GM18498 (cell line): Measurements from ENCODE around the gene SEPTIN5.
"Not testable (repeated sequence)": the region's sequence is repeated elsewhere in the genome, so short reads cannot be mapped to it uniquely, and the experiment has no call there.

ENCODE experiments used
- ATAC-seq: cut with Tn5 transposase; IDR thresholded peaks from one replicate; pipeline ENCODE4 v1.9.1; 2021; ENCODE audit warnings: mild to moderate bottlenecking, moderate library complexity; ENCODE audit not compliant: unreplicated experiment

Gene SEPTIN5

DNA sequence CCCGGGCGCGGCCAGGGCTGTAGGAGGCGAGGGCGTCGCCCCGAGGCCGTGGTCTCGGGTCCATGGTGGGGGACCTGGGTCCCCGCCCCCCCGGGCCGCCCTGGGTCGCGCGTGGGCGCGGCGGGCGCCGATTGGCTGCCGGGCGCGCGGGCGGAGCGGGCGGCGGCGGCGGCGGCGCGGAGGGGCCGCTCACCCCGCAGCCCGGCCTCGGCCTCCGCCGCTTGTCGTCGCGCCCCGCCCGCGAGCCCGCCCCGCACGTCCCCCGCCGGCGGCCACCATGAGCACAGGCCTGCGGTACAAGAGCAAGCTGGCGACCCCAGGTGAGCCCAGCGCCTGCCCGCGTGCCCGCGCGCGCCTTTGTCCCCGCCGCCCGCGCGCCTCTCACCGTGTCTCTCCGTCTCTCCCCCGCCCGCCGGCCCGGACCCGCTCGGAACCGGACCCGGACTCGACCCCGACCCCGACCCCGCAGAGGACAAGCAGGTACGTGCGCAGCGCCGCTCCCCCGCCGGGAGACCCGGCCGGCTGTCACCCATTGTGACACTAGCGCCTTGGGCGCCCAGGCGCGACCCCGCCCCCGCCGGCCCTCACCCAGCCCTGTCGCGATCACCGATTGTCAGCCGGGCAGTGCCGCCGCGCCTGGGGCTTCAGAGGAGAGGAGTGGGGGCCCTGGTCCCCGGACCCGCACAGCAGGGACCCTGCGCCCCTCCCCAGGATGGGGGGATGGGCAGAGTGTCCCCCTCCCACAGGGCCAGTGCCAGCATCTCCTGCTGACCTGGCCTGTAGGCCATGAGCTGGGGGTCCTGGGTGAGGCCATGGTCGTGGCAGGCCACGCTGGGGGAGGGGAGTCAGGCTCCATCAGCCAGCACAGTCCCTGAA lies at the start of gene SEPTIN5:
SEPTIN5 (plus strand) TSS at position 192 of the 876 bp plus-strand sequence; CDS start at position 278, 86 bp downstream.
- no peak for ATAC-seq

DNA sequence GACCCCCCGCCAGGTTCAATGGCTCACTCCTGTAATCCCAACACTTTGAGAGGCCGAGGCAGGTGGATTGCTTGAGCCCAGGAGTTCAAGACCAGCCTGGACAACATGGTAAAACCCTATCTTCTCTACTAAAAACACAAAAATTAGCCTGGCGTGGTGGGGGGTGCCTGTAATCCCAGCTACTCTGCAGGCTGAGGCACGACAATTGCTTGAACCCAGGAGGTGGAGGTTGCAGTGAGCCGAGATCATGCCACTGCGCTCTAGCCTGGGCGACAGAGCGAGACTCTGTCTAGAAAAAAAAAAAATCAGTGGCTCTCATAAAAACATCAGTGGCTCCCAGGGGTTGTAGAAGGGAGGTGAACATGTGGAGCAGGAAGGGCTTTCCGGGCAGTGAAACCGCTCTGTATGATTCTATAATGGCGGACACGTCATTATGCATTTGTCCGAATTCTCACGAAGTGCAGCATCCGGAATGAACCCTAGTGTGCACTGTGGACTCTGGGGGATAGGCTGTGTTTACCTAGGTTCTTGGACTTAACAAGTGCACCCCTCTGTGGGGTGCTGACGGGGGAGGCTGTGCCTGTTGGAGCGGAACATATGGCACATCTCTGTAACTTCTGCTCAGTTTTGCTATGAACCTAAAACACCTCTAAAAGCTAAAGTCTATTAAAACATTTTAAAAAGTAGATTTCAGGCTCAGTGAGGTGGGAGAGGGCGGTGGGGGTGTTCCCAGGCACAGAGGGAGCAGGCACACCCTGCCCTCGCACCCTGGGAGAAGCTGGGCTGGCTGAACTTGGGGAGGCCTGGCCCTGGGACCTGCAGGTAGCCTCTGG lies 49.1 kb upstream of the SEPTIN5 start:
- ATAC-seq = no peak

DNA sequence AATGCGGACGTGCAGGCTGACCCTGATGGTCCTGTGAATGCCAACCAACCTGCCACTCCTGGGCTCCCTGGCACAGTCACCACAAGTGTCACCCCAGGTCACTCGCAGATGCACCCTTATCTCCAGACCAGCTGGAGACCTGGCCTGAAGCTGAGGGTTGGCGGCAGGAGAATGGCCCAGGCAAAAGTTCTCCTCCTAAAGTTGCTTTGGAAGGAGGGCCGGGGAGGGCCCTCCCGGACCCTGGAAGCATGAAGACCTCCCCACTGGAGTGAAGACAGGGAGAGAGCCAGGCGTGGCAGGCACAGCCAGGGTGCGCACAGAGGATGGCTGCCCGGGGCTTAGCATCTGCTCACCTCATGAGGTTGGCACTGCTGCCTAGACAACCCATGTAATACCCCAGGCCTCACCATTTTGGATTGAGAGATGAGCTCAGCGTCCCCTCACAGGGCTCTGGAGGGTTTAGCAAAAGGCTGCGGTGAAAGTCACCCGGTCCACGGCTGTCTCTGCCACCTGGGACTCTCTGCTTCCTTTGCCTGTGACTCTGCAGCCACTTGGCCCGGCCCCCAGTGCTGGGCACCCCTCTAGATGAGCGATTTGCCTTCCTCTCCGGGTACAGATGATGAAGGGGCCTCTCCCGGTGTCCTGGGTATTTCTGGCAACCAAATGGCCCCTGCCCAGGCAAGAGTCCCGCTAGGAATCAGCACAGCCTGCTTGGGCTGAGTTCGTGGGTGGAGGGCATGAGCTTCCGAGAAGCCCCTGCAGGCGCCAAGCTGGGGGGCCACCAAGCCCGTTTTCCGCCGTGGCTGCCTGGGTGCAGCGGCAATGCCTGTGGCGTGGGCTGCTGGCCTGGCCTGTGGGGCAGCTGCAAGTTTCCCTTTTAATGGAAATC lies 48.3 kb upstream of the SEPTIN5 start:
- no peak for ATAC-seq

DNA sequence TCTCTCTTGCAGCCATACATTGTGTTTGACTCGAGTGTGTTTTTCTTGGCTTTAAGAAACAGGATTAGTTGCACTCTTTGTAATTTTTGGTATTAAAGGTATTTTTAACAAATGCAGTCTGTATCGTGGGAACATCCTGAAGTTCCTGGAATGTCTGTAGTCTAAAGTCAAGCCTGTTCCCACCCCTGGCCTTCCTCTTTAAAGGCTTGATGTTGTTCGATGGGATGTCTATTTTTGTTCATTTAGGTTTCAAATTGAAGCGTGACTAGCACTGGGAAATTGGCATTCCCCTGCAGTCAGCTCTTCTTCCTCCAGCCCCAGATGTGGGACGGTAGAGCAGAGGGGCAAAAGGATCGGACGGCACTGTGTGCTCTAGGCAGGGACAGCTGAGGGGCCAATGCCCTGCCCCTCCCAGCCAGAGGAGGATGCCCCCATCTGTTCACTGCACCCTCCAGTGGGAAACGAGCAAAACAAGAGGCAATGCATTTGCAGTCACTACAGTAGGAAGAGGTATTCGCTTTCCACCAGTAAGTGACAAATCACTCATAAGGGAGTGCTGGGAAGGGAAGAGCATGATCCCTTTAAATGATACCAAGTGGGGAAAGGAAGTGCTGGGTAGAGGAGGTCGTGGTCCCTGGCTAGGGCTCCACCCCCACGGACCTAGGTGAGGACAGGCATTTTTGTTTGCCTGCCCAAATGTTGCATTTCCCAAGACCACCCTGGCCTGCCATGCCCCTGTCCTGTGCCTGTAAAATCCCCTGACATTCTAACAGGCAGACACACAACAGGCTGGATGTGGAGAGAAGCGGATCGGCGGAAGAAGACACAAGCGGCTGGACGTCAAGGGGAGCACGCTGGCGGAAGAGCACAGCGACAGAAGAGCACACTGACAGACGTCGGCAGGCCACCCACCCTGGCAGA lies 47.4 kb upstream of the SEPTIN5 start:
- no peak for ATAC-seq

DNA sequence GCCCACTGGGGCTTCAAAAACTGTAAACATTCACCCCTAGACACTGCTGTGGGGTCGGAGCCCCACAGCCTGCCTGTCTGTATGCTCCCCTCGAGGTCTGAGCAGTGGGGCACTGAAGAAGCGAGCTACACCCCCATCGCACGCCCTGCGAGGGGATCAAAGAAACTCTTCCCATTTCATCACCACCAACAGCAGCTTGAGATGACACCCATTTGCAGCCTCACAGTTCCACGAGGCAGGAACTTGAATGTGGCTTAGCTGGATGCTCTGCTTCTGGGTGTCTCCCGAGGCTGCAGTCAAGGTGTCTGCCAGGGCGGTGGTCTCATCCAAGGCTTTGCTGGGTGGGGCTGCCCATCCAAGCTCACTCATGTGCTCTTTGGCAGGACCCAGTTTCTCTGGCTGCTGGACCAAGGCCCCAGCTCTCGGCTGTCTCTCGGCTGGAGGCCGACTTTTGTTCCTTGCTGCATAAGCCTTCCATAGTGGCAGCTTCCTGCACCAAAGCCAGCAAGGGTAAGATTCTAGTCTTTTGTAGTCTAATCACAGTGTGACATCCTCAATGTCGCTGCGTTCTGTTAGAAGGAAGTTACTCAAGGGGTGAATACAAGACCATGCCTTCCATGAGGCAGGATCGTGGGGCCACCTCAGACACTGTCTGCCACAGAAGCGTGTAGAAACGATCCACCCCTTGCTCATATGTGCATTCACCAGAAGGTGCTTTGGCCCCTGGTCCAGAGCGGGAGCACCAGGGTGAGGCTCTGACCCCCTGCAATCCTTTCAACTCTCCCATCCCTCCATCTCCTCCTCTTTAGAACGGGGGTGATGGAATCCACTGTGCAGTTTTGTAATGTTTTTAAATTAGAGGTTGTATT lies 46.2 kb upstream of the SEPTIN5 start:
- ATAC-seq = no peak

DNA sequence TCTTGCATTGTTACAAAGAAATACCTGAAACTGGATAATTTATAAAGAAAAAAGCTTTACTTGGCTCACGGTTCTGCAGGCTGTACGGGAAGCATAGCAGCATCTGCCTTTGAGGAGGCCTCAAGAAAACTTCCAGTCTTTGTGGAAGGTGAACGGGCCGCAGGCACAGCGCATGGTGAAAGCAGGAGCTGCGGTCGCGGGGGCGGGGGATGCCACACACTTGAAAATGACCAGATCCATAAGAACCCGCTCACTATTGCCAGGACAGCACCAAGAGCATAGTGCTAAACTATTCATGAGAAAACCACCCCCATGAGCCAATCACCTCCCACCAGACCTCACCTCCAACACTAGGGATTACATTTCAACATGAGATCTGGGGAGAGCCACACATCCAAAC lies 45.6 kb upstream of the SEPTIN5 start:
- no peak for ATAC-seq

DNA sequence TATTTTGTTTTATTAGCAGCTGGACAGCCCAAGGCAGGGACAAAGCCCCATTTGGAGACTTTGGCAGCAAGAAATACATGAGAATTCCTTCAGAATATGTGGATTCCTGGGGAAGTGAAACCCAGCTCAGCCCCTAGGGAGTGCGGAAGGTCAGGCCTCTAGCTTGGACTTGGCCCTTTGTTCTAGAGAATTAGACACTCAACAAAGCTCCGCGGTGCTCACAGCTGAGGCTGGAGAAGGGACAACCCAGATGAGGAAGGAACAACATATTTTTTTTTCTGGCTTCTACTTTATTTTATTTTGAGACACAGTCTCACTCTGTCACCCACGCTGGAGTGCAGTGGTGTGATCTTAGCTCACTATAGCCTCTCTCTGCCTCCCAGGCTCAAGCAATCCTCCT lies 44.7 kb upstream of the SEPTIN5 start:
- ATAC-seq = no peak

DNA sequence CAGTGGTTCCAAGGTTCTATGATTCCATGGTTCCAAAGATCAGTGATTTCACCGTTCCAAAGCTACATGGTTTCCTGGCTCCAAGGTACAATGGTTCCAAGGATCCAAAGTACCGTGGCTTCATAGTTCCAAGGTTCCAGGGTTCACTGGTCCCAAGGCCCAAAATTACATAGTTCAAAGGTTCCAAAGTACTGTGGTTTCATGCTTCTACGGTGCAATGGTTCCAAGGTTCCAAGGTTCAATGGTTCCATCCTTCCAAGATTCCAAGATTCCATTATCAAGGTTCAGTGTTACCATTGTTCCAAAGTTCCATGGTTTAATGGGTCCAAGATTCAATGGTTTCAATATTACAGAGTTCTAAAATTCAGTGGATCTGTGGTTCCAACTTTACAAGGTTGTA lies 43.0 kb upstream of the SEPTIN5 start:
- ATAC-seq = no peak

DNA sequence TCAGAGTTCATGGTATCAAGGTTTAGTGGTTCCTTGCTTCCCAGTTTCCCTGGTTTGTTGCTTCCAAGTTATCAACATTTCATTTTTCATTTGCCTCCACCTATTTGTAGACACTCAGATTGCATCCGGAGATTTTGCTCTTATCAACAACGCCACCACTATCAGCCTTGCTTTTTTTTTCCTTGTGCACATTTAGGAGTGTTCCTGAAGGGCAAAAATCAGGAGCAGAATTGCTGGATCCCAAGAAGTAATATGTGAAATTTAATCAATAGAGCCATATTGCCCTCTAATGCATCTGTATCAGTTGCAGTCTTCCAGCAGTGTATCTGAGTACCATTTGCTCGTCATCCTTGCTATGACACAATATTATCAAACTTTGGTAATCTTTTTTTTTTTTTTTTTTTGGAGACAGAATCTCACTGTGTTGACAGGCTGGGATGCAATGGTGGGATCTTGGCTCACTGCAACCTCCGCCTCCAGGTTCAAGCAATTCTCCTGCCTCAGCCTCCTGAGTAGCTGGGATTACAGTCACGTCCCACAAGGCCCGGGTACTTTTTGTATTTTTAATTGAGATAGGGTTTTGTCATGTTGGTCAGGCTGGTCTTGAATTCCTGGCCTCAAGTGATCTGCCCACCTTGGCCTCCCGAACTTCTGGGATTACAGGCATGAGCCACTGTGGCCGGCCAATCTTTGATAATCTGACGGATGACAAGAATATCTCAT lies 42.1 kb upstream of the SEPTIN5 start:
- no peak for ATAC-seq

DNA sequence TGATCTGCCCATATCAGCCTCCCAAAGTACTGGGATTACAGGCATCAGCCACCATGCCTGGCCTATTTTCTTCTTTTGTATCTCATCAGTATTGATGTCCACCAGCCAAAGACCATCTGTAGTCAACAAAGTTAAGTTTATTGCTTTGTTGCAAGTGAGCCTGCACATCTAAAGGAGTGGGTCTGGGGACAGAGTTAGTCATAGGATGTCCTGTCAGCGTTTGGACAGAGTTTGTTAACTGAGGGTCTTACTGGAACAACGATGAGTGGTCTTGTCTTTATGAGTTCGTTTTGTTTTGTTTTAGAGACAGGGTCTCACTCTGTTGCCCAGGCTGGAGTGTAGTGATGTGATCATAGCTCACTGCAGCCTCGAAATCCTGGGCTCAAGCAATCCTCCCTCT lies 40.6 kb upstream of the SEPTIN5 start:
- ATAC-seq = no peak

DNA sequence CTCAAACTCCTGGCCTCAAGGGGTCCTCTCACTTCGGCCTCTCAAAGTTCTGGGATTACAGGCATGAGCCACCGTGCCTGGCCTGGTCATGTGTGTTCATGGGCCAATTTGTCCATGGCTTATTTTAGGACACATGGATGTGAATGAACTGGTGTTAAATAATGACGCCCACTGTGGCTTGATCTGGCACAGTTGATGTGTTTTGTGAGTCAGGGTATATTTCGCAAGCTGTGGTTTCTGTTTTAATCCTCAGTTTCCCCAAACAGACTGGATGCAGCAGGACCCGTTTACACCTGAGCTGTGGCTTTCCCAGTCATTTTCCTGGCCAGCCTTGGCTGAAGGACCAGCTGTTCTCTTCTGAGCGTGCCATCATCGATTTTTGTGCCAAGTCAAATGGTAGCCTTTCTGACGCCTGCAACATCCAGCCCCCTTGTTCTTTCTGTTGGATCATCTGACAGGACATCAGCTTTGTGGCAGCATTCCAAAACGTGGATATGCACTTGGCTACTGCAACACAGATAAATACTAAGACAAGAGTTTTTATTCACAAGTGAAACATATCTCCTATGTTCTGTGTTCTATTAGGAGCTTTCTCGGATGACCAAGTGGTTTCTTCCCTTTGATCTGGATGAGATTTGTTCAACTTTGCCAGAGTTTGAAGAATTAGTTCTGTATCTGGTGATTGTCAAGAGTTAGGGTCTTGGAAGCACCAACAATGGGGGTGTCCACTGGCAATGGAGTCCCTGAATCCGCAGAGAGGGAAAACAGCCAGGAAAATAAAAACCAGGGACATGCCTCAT lies 40.0 kb upstream of the SEPTIN5 start:
- no peak for ATAC-seq

DNA sequence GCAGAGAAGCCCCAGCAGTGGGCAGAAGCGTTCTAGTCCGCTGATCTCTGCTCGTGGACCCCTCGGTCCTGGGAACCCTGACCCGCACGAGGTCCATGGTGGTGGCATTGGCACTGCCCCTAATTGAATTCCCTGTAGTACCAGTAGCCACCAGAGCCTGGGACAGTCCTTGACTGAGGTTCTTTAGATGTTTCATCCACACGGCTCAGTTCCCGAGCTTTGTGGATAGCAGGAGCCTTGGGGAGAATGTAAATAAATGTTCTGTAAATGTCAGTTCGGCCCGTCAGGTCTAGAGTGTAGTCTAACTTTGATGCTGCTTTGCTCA lies 39.4 kb upstream of the SEPTIN5 start:
- ATAC-seq = no peak

DNA sequence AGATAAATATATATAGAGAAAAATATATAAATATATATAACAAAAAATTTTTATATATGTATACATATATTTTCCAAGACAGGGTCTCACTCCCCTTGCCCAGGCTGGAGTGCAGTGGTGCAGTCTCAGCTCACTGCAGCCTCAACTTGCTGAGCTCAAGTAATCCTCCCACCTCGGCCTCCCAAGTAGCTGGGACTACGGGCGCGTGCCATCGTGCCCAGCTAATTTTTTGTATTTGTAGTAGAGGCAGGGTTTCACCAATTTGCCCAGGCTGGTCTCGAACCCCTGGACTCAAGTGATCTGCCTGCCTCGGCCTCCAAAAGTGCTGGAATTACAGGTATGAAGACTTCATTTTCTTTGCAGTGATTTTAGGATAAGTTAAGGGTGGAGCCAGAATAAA lies 38.9 kb upstream of the SEPTIN5 start:
- ATAC-seq = no peak

DNA sequence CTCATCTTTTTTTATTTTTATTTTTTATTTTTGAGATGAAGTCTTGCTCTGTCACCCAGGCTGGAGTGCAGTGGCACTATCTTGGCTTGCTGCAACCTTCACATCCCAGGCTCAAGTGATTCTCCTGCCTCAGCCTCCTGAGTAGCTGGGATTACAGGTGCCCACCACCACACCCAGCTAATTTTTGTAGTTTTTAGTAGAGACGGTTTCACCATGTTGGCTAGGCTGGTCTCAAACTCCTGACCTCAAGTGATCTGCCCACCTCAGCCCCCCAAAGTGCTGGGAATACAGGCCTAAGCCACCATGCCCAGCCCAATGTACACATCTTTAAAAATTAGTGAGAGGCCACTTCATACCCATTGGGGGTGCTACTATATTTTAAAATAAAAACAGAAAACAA lies 37.9 kb upstream of the SEPTIN5 start:
- not testable (repeated sequence) for ATAC-seq

DNA sequence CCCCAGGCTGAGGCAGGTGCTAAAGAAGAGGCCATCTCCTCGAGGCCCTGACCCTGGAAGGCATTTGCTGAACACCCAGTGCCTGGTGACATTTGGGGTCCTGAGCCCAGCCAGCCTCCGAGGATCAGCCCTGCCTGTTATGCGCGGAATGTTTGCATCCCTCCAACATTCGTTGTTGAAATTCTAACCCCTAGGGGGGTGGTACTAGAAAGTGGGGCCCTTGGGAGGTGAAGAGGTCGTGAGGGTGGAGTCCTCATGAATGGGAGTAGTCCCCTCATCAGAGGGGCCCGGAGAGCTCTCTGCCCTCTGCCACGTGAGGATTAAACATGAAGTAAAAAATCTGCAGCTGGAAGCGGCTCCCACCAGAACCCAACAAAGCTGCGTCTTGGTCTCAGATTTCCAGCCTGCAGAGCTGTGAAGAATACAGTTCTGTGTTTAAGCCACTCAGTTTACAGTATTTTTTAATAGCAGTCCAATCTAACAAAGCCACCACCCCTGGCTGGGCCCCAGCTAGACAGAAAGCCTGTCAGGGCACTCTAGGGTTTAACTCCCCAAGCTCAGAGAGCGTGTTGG lies 35.3 kb upstream of the SEPTIN5 start:
- no peak for ATAC-seq

DNA sequence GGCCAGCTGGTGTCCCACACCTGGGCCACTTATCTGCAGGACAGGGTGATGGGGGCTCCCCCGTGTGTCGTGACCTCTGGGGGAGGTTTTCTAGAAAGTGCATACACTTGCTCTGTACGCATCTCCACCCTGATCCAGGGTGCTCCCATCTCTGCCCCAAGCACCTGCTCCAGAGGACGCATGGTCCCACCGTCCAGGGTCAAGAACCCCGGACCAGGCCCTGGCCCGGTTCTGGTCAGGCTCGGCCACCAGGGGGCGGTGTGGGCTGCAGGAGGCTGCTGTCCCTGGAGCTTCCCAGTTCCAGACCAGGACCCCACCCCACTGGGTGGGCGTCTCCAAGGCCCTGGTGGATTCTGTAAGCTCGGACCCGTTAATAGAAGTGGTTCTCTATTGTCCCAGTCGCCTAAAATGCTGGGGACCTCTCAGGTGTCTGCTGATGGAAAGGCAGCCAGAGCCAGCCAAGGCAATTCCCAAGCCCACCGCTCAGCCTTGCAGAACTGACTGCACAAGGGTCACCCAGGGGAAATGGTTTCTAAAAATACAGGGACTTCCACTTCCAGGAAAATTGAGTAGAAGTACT lies 34.7 kb upstream of the SEPTIN5 start:
- ATAC-seq = no peak

DNA sequence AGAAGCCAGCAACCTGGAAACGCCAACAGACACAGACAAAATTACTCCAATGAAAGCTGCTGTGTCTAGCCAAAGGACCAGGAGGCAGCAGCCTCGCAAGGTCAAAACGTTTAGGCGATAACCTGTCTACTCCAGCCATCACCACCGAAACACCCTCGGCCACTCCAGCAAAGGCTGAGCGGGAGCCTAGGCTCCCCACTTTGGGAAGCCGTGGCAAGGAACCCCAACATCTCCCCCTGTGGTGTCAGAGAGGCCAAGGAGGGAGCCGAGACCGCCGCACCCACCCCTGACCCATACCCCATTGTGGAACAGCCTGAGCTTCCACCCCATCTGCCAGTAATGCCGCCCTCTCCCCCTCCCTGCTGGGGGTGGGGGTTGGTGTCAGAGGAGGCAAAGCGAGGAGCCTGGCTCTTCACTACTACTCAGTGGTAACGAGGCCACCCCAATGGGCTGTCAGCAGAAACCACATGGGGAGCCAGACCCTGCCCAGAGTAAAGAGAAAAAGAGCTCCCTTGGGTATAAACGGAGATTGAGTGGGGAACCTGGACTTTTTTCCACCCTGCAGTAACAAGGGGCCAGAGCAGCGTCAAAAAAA lies 33.9 kb upstream of the SEPTIN5 start:
- ATAC-seq = no peak
